GM12878 (cell line): ENCODE measurements around the gene CRTAP. TPM values are rescaled to one million over a fixed set of nuclear protein-coding genes. Genes with fewer than 3 reads are reported as not detected.
A peak's percentile ranks its signal among the peaks of the same experiment; 100 is the strongest.

Experiments
- ATAC-seq: fragments of 200-7000 bp; cut with Tn5 transposase; 3 replicates; pipeline ENCODE4 v1.9.1; 2020; ENCODE audit warnings: mild to moderate bottlenecking, moderate library complexity
- BruUV-seq: library from RNA; stranded (reverse); fragments of 400-500 nt; replicated peaks from 2 replicates; lab custom pipeline; 2021; lab: Mats Ljungman, UMichigan
- CTCF ChIA-PET: fragments of 300-600 bp; sonication (Branson Sonifier 250); formaldehyde crosslinking; extraction: SDS; loops from one replicate; lab custom pipeline; 2021; ENCODE audit warnings: inconsistent platforms; lab: Yijun Ruan, JAX
- POLR2A ChIA-PET: fragments of 350-600 bp; formaldehyde crosslinking; extraction: SDS; loops from one replicate; lab custom pipeline; 2021; ENCODE audit warnings: inconsistent platforms; lab: Charles Lee
- RAD21 ChIA-PET: fragments of 300-600 bp; sonication (Branson Sonifier 250); formaldehyde crosslinking; loops from one replicate; lab custom pipeline; 2023; ENCODE audit warnings: antibody characterized with exemption; ENCODE audit not compliant: unreplicated experiment; lab: Charles Lee
- SMC1A ChIA-PET: fragments of 300-600 bp; sonication (Branson Sonifier 250); formaldehyde crosslinking; loops from one replicate; lab custom pipeline; 2023; ENCODE audit not compliant: unreplicated experiment, uncharacterized antibody; lab: Charles Lee
- DNase-seq: peaks from one replicate; pipeline ENCODE4 v3.0.0-alpha.2; 2011; ENCODE audit warnings: low read depth, low spot score
- FAIRE-seq: peaks from 3 replicates; lab custom pipeline; 2011; peaks lifted over from hg19 to GRCh38; lab: Jason Lieb, UNC
- H2AFZ ChIP-seq: 2 replicates; pipeline ENCODE4 v1.6.0; 2011; ENCODE audit warnings: low read depth, low read length, control low read depth; ENCODE audit not compliant: control insufficient read depth
- H3K27ac ChIP-seq: 2 replicates; pipeline ENCODE4 v1.5.1; 2011; ENCODE audit warnings: control low read depth; ENCODE audit not compliant: control insufficient read depth, insufficient read depth
- H3K27me3 ChIP-seq, 2 experiments: replicated peaks in 1 of 2; 2 replicates each; pipeline versions ENCODE4 v1.6.0 to v1.6.1; 2011; ENCODE audit warnings: low read length in 1 of 2; ENCODE audit not compliant: control insufficient read depth in 2 of 2, insufficient read depth in 2 of 2
- H3K36me3 ChIP-seq, 2 experiments: 2 replicates each; pipeline ENCODE4 v1.5.1; 2011; ENCODE audit warnings: low read length in 1 of 2; ENCODE audit not compliant: control insufficient read depth in 2 of 2, insufficient read depth in 2 of 2
- H3K4me1 ChIP-seq: 2 replicates; pipeline ENCODE4 v1.6.1; 2011; ENCODE audit warnings: mild to moderate bottlenecking, low read length, moderate library complexity, mixed read lengths; ENCODE audit not compliant: control insufficient read depth, insufficient read depth
- H3K4me2 ChIP-seq: 2 replicates; pipeline ENCODE4 v1.6.0; 2011; ENCODE audit warnings: control low read depth; ENCODE audit not compliant: control insufficient read depth, insufficient read depth
- H3K4me3 ChIP-seq: fragments of 200-600 bp; sonication (generic); 2 replicates; pipeline ENCODE4 v1.5.1; 2016
- H3K79me2 ChIP-seq: 2 replicates; pipeline ENCODE4 v1.6.0; 2011; ENCODE audit warnings: low read length; ENCODE audit not compliant: control insufficient read depth, insufficient read depth
- H3K9ac ChIP-seq: 2 replicates; pipeline ENCODE4 v1.8.0; 2011; ENCODE audit warnings: low read length, control low read depth, mixed read lengths; ENCODE audit not compliant: control insufficient read depth, insufficient read depth
- H3K9me3 ChIP-seq: replicated peaks from 3 replicates; pipeline ENCODE4 v1.5.1; 2011; ENCODE audit warnings: mild to moderate bottlenecking, low read length; ENCODE audit not compliant: control insufficient read depth, insufficient read depth
- H4K20me1 ChIP-seq: 2 replicates; pipeline ENCODE4 v1.6.0; 2011; ENCODE audit not compliant: control insufficient read depth, insufficient read depth
- ASH2L ChIP-seq: fragments of 300-600, 200-600 bp; sonication (generic); IDR thresholded peaks from 2 replicates; pipeline ENCODE4 v1.6.1; 2017; ENCODE audit warnings: low read depth, mild to moderate bottlenecking, borderline replicate concordance
- ATF2 ChIP-seq: IDR thresholded peaks from 2 replicates; pipeline ENCODE4 v1.6.1; 2012; ENCODE audit warnings: low read length, inconsistent platforms
- BCL11A ChIP-seq: IDR thresholded peaks from 2 replicates; pipeline ENCODE4 v1.6.1; 2011; ENCODE audit warnings: low read depth, low read length
- BHLHE40 ChIP-seq, 2 experiments: fragments of 450-650 bp in 1 of 2; IDR thresholded peaks; 2 replicates each; pipeline ENCODE4 v1.6.1; 2011 to 2017; ENCODE audit warnings: low read depth in 2 of 2, borderline replicate concordance in 1 of 2, improper control_type of control experiment in 1 of 2, low read length in 1 of 2, mild to moderate bottlenecking in 1 of 2
- CREB1 ChIP-seq: IDR thresholded peaks from 2 replicates; pipeline ENCODE4 v1.6.1; 2012; ENCODE audit warnings: low read depth, mild to moderate bottlenecking, inconsistent platforms
- CTCF ChIP-seq, 3 experiments: IDR thresholded peaks in 2 of 3; conservative IDR thresholded peaks in 1 of 3; 2 replicates each; pipeline ENCODE4 v1.5.1; 2011; ENCODE audit warnings: low read depth in 3 of 3, low read length in 3 of 3, mild to moderate bottlenecking in 3 of 3, control low read depth in 2 of 3, moderate library complexity in 2 of 3, inconsistent platforms in 1 of 3, mixed read lengths in 1 of 3; ENCODE audit not compliant: control insufficient read depth in 2 of 3, insufficient read depth in 1 of 3; ENCODE audit errors: extremely low read depth in 1 of 3
- FOXM1 ChIP-seq: IDR thresholded peaks from 2 replicates; pipeline ENCODE4 v1.6.1; 2012; ENCODE audit warnings: low read depth, mild to moderate bottlenecking, inconsistent platforms, low read length, moderate library complexity
- JUNB ChIP-seq: IDR thresholded peaks from 2 replicates; pipeline ENCODE4 v1.6.1; 2016; ENCODE audit warnings: antibody characterized with exemption, mild to moderate bottlenecking
- MEF2A ChIP-seq: IDR thresholded peaks from 2 replicates; pipeline ENCODE4 v1.6.1; 2011; ENCODE audit warnings: low read depth, mild to moderate bottlenecking, low read length, moderate library complexity; ENCODE audit not compliant: insufficient read depth
- MEF2B ChIP-seq: fragments of 450-650 bp; IDR thresholded peaks from 2 replicates; pipeline ENCODE4 v1.6.1; 2018; ENCODE audit warnings: mild to moderate bottlenecking, moderate library complexity; ENCODE audit not compliant: partially characterized antibody, poor library complexity, severe bottlenecking
- MYB ChIP-seq: fragments of 150-350 bp; IDR thresholded peaks from 2 replicates; pipeline ENCODE4 v1.6.1; 2014; ENCODE audit warnings: mild to moderate bottlenecking, low read depth, low read length, borderline replicate concordance
- NR2F1 ChIP-seq: fragments of 450-650 bp; conservative IDR thresholded peaks from 2 replicates; pipeline ENCODE4 v1.6.1; 2017; ENCODE audit warnings: mild to moderate bottlenecking
- RAD21 ChIP-seq: IDR thresholded peaks from 2 replicates; pipeline ENCODE4 v1.6.1; 2011; ENCODE audit warnings: mild to moderate bottlenecking, low read depth, low read length, moderate library complexity; ENCODE audit not compliant: insufficient read depth
- RUNX3 ChIP-seq: IDR thresholded peaks from 2 replicates; pipeline ENCODE4 v1.6.1; 2012; ENCODE audit warnings: low read length, inconsistent platforms
- SMARCA5 ChIP-seq: fragments of 450-650 bp; IDR thresholded peaks from 2 replicates; pipeline ENCODE4 v1.6.1; 2017; ENCODE audit warnings: mild to moderate bottlenecking
- SMC3 ChIP-seq: IDR thresholded peaks from 2 replicates; pipeline ENCODE4 v1.6.1; 2011; ENCODE audit warnings: low read length, improper control_type of control experiment, borderline replicate concordance
- TCF3 ChIP-seq: IDR thresholded peaks from 2 replicates; pipeline ENCODE4 v1.6.1; 2012; ENCODE audit warnings: low read depth, mild to moderate bottlenecking, low read length, borderline replicate concordance; ENCODE audit not compliant: insufficient read depth
- YBX1 ChIP-seq: fragments of 450-650 bp; IDR thresholded peaks from 2 replicates; pipeline ENCODE4 v1.6.1; 2016; ENCODE audit warnings: antibody characterized with exemption
- YY1 ChIP-seq: IDR thresholded peaks from 2 replicates; pipeline ENCODE4 v1.6.1; 2011; ENCODE audit warnings: low read depth, mild to moderate bottlenecking, low read length
- ZNF274 ChIP-seq: IDR thresholded peaks from one replicate; pipeline ENCODE4 v1.8.0; 2011; ENCODE audit not compliant: insufficient read length, insufficient read depth
- ZNF622 ChIP-seq: fragments of 450-650 bp; IDR thresholded peaks from 2 replicates; pipeline ENCODE4 v1.6.1; 2017; ENCODE audit warnings: mild to moderate bottlenecking, inconsistent platforms
- WGBS: methylation state at CpG from one replicate; pipeline ENCODE4 v1.1.6; 2016; ENCODE audit warnings: low lambda C conversion rate; ENCODE audit not compliant: insufficient replicate concordance, insufficient coverage; ENCODE audit errors: missing lambda C conversion rate; 5-methylcytosine and 5-hydroxymethylcytosine counted together
- in situ Hi-C: fragments of 300-500 bp; cut with MboI; formaldehyde crosslinking; loops from 9 replicates; pipeline ENCODE4 v1.14.3; 2018; ENCODE audit warnings: mixed read lengths
- intact Hi-C: fragments of 100-400 bp; cut with micrococcal nuclease; formaldehyde crosslinking; loops from one replicate; pipeline ENCODE4 v1.14.2; 2022; ENCODE audit not compliant: unreplicated experiment
- polyA plus RNA-seq, 11 experiments: library from polyadenylated mRNA; depleted of rRNA in 4 of 11; unstranded in 6 of 11; stranded (reverse) in 5 of 11; fragments of >200 nt; fragmentation: Nextera tagmentation in 4 of 11; fragmentation: Illumina TruSeq in 1 of 11; extraction: Ambion mirVana in 4 of 11; extraction: Trizol in 1 of 11; gene quantifications; 1 replicate in 1 of 11; 2 replicates in 10 of 11; pipeline versions ENCODE4 v1.2.1 to v1.2.3, GENCODE V29; 2011 to 2016; ENCODE audit warnings: inconsistent platforms in 2 of 11, missing spikeins in 2 of 11, low read depth in 1 of 11
- total RNA-seq, 4 experiments: library from RNA; depleted of rRNA in 3 of 4; stranded (reverse); fragments of >200 nt in 3 of 4; fragmentation: Illumina TruSeq in 1 of 4; extraction: Trizol in 1 of 4; gene quantifications; 2 replicates each; pipeline versions ENCODE4 v1.2.1 to v1.2.3, GENCODE V29; 2013 to 2021

The CRTAP gene
- total and polyA plus RNA-seq, 10 of the 15 experiments (the other 5 are each of a cell fraction or from before 2014, with no cell fraction given): 6.0 to 42.3 (median 23.3) TPM

GRCh38 chr3:33074217-33075067 is 39.4 kb upstream of the CRTAP start:
- CTCF ChIA-PET: interaction anchor here (0.6 to 9.0 kb wide), 40 partner anchors 10 to 1294 kb away, joined by 3 to 182 read pairs (median 4); partner anchors contain the start of genes CCR4 and UBP1
- RAD21 ChIA-PET: interaction anchor here (0.6 to 5.2 kb wide), 7 partner anchors 14 to 1780 kb away, joined by 3 to 67 read pairs (median 4); partner anchors contain the start of gene CCR4
- peak; percentile 85 for FAIRE-seq

More at GRCh38 chr3:33074217-33075067, 39.4 kb upstream of the CRTAP start:
- intact Hi-C loops: loop anchor here (1.0 to 10.0 kb wide), 2 partner anchors 127 to 340 kb away; no protein-coding TSS in a partner anchor
- DNase-seq (no peak), ATAC-seq (peak; percentile 97)
- WGBS: 58% methylated on average over 13 of the region's 13 CpGs
- Histone ChIP-seq H3K4me3 (no peak overlapping the region), H3K4me2 (no peak overlapping the region), H3K79me2 (no peaks in the 10 kb centered on the region), H3K27me3 (no peaks in the 10 kb centered on the region), H2AFZ (no peak overlapping the region), H4K20me1 (no peaks in the 10 kb centered on the region; the same call in 1 of the 2 replicates), H3K9ac (no peak overlapping the region), H3K36me3 (peaks cover 0 to 5% of the 10 kb centered on the region in 2 experiments; a peak in 3 of 4 replicates), H3K4me1 (no peaks in the 10 kb centered on the region), H3K27ac (no peak overlapping the region), H3K9me3 (no peaks in the 10 kb centered on the region)
- no TSS peak for BruUV-seq
- in situ Hi-C loops: no loop called here
- POLR2A ChIA-PET: interaction anchor here (0.7 kb wide), 1 partner anchor 27 kb away, joined by 6 read pairs; no protein-coding TSS in a partner anchor
- TF ChIP-seq ZNF622: no peak
- TF ChIP-seq TCF3: no peak
- peak; percentile 88 to 94 (median 93) for TF ChIP-seq CTCF (IDR thresholded peaks at IDR 0.05 in 2 of 3, conservative IDR thresholded peaks at IDR 0.05 in 1 of 3; ENCODE audit: control insufficient read depth in 2 of 3, extremely low read depth in 1 of 3, insufficient read depth in 1 of 3, low read depth in 3 of 3, low read length in 3 of 3)
- no peak for TF ChIP-seq ATF2
- TF ChIP-seq NR2F1: no peak
- no peak for TF ChIP-seq SMARCA5
- TF ChIP-seq FOXM1: no peak
- TF ChIP-seq RUNX3: peak; percentile 52
- no peak for TF ChIP-seq MYB
- TF ChIP-seq YY1: peak; percentile 60; the same call in 1 of the 2 replicates
- no peak for TF ChIP-seq MEF2B
- no peak for TF ChIP-seq ZNF274
- TF ChIP-seq YBX1: no peak
- TF ChIP-seq BHLHE40 (IDR thresholded peaks at IDR 0.05; ENCODE audit: borderline replicate concordance in 1 of 2, low read depth in 2 of 2, low read length in 1 of 2): no peak
- no peak for TF ChIP-seq MEF2A
- peak; percentile 92 for TF ChIP-seq RAD21
- TF ChIP-seq BCL11A: no peak
- TF ChIP-seq CREB1: no peak
- no peak for TF ChIP-seq ASH2L
- no peak for TF ChIP-seq JUNB
- TF ChIP-seq SMC3: peak; percentile 91
- SMC1A ChIA-PET: interaction anchor here (0.6 to 4.9 kb wide), 13 partner anchors 11 to 299 kb away, joined by 3 to 92 read pairs (median 4); partner anchors contain the start of gene CCR4
